VCaP (cell line): ENCODE measurements around the gene GLDN.

ENCODE experiments used
- H3K27ac ChIP-seq: fragments of 450-650 bp; 2 replicates; pipeline ENCODE4 v1.5.1; 2017
- CTCF ChIP-seq: fragments of 450-650 bp; conservative IDR thresholded peaks from 2 replicates; pipeline ENCODE4 v1.5.1; 2017; ENCODE audit warnings: mild to moderate bottlenecking, moderate library complexity

GLDN gene

GRCh38 chr15:51450001-51450400, 108.5 kb downstream of the GLDN start:
- no peak for TF ChIP-seq CTCF
- H3K27ac ChIP-seq, result no peak overlapping the region
